ENCODE results near the gene VAV2.
A peak's percentile ranks its signal among the peaks of the same experiment; 100 is the strongest.

Gene VAV2

GRCh38 chr9:133870598-133871595, 121.2 kb downstream of the VAV2 start:
- no peak for DNase-seq

DNA sequence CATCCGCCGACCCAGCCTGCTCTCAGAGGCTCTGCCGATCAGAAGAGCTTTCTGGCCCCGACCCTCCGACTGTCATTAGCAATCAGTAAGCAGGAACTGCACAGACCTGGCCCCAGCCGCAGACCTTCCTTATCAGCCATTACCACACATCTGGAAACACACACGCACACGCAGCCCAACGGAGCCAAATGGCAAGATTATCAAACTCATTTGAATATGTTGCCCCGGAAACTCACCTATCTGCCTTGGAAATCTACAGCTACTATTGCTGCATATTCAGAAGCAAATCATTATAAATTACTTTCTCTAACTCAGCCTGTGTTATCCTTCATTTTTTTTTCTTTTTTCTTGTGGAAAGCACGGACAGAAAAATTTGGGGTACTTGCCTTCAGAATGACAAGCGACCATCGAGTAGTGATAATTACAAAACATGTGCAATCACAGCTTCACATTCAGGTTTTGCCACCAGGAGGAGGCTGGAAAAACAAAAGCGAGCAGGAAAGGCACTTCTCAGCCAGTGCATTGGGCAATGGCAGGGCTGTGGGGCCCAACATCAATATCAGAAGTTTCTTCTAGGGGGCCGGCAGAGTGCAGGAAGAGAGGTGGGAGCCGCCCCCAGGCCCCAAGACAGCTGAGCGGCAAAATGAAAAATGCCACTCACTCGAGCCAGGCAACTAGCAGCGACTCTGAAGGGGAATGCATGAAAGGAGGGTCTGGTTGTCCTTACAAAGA, 122.3 kb downstream of the VAV2 start:
- peak; percentile 25 to 33 for DNase-seq

DNA sequence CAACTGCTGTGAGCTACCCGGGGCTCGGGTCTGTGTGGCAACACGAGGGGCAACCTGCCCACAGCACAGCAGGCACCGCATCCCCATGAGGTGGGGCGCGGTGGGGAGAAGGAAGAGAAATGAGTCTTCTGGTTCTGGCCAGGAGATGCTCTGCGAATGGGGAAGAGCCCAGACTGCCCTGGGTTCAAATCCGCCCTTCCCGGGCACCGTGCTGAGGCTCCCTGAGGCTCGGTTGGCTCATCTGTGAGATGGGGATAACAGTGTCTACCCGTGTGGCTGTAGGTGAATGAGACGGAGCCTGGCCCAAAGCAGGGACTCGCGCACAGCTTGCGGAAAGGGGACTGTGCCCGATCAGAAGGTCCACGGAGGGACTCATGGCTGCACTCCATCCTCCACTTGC, 123.9 kb downstream of the VAV2 start:
- no peak for DNase-seq

DNA sequence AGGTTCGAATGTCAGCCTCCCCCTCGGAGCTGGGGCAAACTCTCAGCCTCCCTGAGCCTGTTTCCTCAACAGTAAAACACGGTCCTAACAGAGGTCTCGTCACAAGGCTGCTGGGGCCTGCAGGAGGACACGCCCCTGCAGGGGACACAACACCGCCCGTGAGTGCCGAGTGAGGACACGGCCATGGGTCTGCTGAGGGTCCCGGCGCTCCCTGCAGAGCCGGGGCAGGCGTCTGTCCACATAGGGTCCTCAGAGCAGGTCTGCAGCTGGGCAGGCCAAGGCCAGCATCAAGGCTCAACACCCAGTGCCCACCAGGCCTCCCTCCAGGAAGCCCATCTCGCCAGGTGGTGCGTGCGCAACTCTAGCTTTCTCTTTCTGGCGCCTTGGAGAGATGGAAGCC, 125.2 kb downstream of the VAV2 start:
- DNase-seq = no peak

DNA sequence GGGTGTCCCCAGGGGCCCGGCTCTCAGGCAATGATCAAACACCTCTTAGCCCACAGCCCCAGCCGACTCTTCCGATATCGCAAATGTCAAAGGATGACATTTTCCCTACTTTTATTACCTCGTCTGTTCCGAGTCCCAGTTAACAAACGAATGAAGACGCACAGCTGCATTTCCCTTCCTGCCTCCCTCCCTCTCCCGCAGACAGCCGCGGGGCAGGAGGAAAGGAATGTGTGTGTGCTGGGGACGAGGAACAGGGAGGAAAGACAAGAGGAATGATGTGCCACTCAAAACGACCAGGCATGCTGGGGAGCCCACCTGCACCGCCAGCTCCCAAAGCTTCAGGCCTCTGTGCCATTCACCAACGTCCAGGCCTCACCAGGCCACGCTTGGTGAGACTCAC, 128.1 kb downstream of the VAV2 start:
- no peak for DNase-seq

DNA sequence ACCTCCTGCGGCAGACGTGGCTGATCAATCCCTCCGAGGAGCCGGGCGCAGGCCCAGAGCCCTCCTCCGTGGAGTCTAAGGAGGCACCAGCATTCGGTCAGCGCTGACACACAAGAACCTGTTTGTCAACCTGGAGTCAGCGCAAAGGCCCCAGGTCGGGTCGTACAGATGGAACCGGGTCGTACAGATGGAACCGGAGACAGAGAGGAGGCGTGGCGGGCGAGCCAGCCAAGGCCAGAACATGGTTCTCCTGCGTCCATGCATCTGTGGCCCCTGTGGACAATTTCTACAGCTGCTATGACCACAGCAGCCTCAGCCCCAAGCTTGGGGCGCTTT, 128.9 kb downstream of the VAV2 start:
- no peak for DNase-seq

DNA sequence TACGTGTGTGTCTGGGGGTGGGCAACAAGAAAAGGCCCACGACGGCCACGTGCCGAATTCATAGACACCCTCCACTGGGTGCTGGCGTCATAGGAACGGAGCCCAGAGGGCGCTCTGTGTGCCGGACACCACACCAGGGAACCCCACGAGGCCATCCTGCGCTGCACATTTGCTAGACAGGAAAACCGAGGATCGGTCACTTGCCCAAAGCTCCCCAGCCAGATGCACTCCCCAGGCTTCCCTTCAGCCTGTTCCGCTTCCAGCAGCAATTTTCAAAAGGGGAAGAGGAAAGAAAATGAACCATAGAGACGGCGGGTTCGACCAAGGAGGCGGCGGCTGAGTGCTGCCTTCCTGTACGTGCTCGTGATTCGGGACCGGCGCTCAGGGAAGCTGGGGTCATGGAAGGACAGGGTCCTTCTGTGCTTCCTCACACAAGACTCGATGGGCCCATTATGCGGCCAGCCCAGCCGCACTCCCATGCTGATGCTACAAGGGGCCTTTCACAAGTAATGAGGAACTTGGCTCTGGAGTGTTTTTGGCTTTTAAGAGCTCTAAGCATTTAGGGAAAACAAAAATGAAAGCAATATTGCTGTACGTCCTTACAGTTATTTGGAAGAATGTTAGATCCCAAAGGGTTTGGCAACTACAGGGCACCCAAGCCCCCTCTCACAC, 129.4 kb downstream of the VAV2 start:
- no peak for DNase-seq

DNA sequence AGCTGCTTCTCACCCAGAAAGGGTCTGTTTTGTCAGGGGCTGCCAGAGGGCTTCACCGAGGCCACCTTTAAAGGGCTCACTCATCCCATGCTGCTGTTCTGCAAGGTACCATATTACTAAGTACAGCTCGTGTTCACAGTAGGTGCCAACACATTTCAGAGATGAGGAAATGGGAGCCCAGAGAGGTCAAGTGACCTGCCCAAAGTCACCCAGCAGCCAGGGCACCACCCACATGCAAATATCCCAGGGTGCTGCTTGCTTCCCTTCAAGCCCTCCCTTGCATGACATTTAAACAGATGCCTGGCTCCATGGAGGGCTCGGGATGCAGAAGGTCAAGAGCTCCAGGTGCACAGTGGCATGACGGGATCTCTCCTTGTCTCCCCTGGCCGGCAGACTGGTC, 130.4 kb downstream of the VAV2 start:
- no peak for DNase-seq

- DNase-seq = no peak
Observed at GRCh38 chr9:133861086-133861485, 131.0 kb downstream of the VAV2 start.

GRCh38 chr9:133858771-133859170, 133.4 kb downstream of the VAV2 start:
- DNase-seq = no peak

DNA sequence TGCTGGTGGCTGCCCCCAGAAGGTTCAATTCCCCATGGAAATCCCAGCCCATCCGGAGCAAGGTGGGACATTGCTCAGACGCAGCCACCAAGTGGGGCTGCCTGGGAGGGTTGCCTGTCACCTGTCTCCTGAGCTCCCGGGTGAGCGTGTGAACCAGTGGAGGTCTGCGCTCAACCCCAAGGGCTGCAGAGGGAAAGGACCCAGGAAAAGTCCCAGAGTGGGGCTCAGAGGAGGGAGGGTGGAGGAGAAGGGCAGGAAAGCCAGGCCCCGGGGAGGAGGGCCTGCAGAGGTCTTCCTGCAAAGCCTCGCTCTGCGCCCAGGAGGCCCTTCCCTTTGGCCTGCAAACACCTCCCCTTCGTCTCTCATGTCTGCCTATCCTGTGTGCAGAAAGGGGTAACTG, 134.5 kb downstream of the VAV2 start:
- no peak for DNase-seq

DNA sequence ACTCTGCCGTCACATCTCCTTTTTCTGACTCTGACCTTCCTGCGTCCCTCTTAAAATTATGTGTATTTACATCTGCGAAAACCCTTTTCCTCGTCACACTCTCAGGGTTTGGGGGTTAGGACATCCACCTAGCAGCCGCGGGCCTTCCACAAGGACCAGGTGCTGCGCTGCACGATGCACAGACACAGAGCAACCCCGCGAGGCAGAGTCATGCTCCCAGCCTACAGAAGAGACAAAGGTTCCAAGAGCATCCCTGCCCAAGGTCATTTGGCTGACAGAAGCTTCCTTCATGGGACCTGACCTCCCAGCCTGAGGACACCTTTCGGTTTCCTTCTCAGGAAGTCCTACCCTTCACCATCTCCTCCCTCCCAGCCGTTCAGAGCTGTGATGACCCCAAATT, 135.3 kb downstream of the VAV2 start:
- DNase-seq = no peak

- DNase-seq = no peak
Observed at GRCh38 chr9:133855802-133856521, 136.2 kb downstream of the VAV2 start.

DNA sequence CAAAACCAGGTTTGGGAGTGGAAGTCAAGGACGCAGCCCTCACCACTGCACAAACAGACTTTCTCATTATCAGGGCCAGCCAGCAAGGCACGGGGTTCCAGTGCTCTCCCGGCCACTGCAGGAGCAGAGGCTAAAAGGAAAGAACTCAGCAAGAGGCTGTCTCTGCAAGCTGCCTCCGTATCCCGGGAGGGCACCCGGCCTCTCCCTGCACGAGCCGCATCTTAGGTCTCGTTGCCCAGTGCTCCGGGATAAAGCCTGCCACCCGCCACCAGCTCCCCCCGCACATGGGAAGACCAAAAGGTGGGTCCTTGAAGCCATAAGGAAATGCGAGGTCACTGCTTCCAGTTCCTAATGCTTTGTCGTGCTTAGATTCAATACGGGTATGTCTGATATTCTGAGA, 136.8 kb downstream of the VAV2 start:
- DNase-seq = no peak

GRCh38 chr9:133854765-133855164, 137.4 kb downstream of the VAV2 start:
- no peak for DNase-seq

DNA sequence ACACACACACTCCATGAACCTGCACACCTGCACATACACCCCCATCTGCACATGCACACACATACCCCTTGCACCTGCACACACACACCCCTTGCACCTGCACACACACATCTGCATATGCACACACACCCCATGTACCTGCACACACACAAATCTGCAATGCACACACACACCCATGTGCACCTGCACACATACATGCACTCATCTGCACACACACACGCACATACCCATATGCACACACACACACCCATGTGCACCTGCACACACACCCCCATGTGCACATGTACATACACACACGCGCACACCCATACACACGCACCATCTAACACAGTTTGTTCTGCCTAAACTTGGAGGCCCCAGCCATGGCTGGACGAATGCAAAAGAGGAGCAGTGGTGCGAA, 138.1 kb downstream of the VAV2 start:
- no peak for DNase-seq

DNA sequence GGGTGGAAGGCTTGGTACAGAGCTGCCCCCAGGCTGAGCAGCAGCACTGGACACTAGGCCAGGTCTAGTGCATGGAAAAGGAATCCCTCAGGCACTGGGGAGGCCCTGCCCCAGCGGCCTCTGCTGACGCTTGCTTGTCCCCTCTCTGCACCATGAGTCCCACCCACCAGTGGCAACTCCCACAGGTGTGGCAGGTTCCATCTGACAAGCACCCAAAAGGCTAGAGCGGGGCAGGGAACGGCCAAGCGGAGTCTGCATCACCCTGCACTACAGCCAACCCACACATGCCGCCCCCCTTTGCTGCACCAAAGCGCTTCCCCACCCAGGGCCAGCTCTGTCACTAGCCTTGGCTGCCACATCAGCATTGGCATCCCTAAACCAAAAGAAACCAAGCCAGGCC, 138.8 kb downstream of the VAV2 start:
- DNase-seq = no peak

DNA sequence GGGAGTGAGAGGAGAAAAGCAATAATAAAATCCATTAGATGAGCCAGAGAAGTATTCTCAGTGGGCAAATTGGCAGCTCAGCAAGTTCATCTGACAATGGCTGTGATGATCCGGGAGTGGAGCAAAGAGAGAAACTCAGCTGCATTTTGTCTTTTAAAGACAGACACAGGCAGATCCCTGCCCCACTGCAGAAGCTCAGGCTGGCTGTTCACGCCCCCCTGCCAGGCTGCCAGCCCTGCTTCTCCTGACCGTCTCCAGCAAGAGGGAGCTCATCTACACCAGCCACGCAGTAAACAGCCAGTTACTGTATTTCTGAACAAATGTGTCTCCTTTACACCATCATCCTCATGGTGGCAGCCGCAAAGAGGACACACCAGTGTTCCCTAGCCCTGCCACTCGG, 139.7 kb downstream of the VAV2 start:
- DNase-seq = no peak

- no peak for DNase-seq
Observed at GRCh38 chr9:133851693-133852092, 140.4 kb downstream of the VAV2 start.

DNA sequence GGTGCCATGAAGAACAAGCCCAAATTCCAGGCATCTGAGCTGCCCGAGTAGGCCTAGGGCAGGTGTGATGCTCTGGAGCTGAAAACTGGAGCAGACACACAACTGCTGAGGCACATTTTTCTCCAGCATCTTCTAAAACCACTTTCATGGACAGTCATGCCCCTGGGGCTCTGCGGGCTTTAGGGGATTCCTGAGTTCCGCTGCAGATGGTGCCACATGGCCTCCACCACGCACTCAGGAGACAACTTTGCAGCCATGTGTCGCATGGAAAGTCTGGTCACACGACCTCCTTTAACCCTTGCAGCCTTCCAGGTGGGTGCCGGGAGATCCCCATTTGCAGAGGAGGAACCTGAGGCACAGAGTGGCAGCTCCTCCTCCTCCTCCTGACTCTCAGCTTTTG, 141.2 kb downstream of the VAV2 start:
- DNase-seq = no peak

- DNase-seq = no peak
Observed at GRCh38 chr9:133850161-133850560, 142.0 kb downstream of the VAV2 start.

DNA sequence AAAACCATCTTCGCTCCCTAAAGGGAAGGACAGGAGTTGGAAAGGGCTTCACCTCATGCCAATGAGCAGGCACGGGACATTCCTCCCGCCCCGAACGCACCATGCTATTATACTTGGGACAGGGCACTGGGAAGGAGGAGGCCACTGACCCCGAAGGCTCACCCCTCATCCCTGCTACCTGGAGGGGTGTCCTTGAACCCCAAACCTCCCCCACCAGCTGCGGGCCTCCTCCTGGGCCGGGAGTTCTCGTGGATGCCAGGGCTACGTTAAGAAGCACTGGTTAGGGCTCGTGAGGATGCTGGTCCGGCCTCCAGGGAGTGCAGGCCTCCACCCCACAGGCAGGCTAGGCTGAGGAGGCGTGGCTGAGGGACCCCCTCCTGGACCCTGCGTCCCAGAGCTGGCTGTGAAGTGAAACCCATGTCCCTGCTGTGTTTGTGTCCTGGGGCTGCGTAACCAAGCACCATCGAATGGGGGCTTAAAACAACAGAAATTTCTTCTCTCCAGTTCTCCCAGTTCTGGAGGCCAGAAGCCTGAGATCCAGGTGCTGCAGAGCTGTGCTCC, 142.9 kb downstream of the VAV2 start:
- no peak for DNase-seq

Measured in activated CD4-positive, alpha-beta T cell treated with anti-CD3 and anti-CD28 coated beads, Interleukin-2, amount 50 U/mL, for 48 hours (primary cell).